GM21515 (cell line): Measurements from ENCODE around the gene RNF220.

Source experiments
- ATAC-seq: cut with Tn5 transposase; IDR thresholded peaks from one replicate; pipeline ENCODE4 v1.9.1; 2021; ENCODE audit not compliant: unreplicated experiment

The RNF220 gene

GRCh38 chr1:44515416-44515815 lies 110.4 kb downstream of the RNF220 start:
- ATAC-seq = no peak

- ATAC-seq = no peak
These were observed 114.1 kb downstream of the RNF220 start for GRCh38 chr1:44519035-44519676.

- ATAC-seq = no peak
These were observed 116.5 kb downstream of the RNF220 start for GRCh38 chr1:44521378-44522080.

DNA sequence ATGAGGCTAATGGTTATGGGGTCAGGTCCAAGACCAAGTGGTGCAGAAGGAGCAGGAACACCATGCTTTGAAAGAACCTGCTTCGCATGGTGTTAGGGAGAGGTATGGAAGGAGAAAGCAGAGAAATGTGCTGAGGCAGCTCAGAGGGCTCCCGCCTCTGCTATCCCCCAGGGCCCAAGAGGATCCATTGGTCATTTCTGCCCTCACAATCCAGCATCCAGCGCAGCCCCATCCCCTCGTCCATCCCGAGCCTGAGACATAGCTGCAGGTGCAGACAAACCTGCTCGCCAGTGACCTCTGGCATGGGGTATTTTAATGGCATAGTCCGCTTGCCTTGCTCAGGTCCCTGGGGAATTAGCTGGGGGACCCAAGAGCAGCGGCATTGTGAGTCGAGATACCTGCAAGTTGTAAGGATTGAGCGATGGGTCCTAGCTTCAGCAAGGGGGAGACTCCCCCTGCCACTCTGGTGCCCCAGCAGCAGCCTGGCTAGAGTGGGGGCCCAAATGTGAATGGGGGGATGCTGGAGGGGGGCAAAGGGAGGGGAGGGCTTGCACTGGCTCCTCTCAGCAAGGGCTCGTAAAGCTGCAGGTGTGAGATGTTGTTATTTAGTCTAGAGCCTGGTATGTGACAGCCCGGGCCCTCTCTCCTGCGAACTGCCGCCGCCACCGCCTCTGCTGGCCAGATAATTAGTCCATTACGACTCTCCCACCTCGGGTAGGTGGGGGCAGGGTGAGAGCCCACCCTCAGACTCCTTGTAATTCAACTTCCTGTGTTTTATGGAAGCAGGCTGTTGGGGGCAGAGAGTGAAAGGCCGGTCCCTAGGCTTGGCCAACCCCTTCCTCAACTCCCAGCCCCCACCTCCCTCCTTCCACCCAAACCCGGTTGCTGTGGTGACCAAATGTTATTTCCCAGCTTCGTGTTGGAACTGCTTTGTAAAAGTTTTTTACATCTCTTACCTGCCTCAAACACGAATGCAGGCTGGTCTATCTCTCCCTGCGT lies 118.8 kb downstream of the RNF220 start:
- no peak for ATAC-seq

GRCh38 chr1:44524655-44525500 lies 119.8 kb downstream of the RNF220 start:
- ATAC-seq = no peak

DNA sequence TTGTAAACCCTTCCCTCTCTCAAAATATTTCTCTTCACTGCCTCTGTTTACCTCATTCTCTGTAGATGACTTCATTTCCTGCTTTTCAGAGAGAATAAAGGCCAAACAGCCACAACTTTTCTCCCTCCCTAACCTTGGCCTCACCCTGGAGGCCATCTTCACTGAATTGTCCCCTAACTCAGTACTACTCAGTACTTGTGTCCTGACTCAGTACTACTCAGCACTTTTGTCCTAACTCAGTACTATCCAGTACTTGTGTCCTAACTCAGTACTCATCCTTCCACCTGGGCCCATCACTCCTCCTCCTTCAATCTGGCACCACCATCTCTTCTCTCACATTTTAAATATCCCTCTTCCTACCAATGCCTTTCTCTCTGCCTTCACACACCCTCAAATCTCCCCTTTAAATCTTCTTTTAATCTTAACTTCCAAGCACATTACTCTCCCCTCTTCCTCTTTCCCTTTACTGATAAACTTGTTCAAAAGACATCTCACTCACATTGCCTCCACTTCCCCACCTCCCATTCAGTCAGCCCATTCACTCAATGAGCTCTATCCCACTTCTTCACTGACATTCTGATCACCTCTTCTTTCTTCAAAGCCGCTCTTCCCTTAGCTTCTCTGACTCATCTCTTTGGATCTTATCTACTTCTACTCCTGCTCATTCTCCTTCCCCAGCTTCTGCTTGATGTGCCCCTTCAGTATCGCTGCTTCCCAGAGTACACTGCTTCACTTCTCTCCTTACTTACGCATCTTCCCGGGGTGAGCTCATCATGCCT lies 121.4 kb downstream of the RNF220 start:
- no peak for ATAC-seq

DNA sequence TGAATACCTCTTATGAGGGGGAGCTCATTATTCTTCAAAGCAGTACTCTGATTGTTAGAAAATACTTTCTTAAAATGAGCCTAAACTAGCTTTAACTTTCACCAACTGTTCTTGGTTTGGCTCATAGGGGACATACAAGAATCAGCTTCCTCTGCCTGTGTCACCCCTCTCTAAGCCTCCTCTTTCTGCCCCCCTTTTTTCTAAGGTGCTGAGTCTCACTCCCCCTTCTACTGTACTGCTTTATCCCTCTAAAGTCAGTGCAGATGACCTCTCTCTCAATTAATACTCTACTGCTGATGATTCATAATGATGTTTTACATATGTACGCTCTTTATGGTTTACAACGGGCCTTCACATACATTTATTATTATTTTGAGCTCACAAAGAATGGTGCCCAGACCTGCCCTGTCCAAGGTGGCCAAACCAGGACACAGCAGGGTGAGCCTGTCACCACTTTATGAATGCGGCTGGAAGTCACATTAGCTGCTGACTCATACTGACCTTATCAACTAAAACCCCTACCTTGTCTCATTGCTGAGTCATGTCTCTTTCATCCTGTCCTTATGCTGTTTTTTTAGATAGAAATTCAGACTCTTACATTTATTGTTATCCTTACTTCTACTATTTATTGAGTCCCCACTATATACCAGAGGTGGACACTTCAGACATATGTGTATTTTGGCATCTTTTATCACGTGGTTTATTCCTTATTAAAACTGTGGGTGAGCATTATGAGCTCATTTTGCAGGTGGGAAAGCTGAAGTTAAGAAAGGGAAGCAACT lies 126.9 kb downstream of the RNF220 start:
- ATAC-seq = no peak

DNA sequence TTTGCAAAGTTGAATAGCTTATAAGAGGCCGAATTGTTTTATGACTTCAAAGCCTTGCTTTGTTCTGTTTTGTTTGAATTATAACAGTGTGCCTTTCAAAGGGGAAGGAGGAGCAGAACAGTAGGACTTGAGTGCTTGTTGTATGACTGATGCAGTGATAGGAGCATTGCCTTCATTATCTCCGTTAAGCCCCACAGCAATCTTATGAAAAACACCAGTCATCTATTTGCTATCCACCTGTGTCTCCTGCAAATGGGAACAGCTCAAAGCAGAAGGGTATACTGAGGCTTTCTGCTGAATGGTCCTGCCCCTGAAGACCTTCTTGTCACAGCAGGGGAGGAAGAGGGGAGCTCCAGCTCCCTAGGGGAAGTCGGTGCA lies 127.5 kb downstream of the RNF220 start:
- ATAC-seq = no peak

- ATAC-seq = no peak
These were observed 129.7 kb downstream of the RNF220 start for GRCh38 chr1:44534771-44535170.

- ATAC-seq = no peak
These were observed 131.5 kb downstream of the RNF220 start for GRCh38 chr1:44536357-44537209.

GRCh38 chr1:44537538-44537937 lies 132.5 kb downstream of the RNF220 start:
- ATAC-seq = no peak

- no peak for ATAC-seq
These were observed 132.9 kb downstream of the RNF220 start for GRCh38 chr1:44537956-44538355.

DNA sequence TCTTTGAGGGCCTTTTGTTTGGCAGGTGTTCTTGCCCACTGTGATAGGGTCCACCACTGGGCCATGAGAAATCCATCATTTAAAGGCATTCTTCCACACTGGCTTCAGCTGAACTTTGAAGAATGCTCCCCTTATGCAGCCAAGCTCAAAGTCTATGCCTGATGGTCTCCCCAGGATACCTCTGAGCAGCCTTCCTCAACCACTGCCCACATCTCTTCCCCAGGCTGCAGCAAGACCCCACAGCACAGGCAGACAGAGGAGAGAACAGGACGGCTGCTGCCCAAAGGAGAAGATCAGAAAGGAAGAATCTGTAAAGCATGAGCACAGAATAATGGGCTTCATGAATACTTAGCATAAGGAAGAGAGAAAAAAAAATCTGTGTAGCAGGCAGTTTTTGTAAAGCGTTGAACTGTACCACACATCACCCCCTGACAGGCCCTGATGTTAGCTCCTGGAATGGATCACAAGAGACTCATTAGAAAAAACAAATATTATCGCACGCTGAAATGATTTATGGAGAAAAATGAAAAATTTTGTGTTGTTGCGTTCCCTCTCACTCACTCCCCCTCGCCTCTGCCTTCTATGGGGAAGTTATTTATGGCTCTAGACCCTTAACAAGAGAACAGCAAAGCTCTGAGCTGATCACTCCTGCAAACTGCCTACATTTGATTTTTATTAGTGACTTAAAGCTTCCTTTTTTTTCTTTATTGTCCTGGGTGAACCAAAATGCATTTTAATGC lies 135.1 kb downstream of the RNF220 start:
- no peak for ATAC-seq

GRCh38 chr1:44542420-44543063 lies 137.5 kb downstream of the RNF220 start:
- ATAC-seq = no peak

DNA sequence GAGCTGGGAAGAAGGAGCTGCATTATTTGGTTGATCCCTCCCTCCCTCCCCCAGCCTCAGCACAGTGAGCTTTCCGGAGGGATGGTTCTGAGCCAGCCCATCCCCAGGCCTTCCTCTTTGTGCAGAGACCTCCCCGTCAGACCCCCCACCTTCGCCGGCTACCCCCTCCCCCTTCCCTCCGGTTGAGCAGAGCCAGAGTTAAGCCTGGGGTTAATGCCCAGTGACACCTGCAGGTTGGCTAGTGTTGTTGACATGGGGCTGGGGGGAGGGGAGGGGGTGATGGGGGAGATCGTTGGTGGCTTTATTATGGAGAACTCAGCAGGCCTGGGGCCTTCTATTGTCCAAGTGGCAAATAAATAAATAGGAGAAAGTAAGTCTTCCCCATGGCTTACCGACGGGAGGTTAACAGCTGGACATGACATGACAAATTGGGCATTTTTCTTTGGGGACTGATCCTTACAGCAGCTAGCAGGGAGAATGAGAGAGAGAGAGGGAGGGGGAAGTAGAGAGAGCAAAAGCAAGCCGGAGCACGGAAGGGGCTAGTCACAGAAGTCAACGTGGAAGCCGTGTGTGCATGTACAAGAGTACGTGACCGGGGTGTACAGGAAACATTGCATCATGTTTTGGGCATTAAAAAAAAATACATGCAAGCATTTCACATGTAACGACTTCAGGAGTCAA lies 138.1 kb downstream of the RNF220 start:
- ATAC-seq = no peak

GRCh38 chr1:44543786-44544185 lies 138.7 kb downstream of the RNF220 start:
- ATAC-seq = no peak

- no peak for ATAC-seq
These were observed 139.9 kb downstream of the RNF220 start for GRCh38 chr1:44544960-44545359.
